ENCODE measurements around the gene LIN7C.
"Not testable (repeated sequence)": the region's sequence is repeated elsewhere in the genome, so short reads cannot be mapped to it uniquely, and the experiment has no call there.

Gene LIN7C

GRCh38 chr11:27528712-27529111 is 22.1 kb upstream of the LIN7C start:
- Histone ChIP-seq H3K36me3 (replicated peaks) (no peaks in the 10 kb centered on the region), H3K27ac (no peak overlapping the region), H3K27me3 (replicated peaks) (no peaks in the 10 kb centered on the region), H3K4me3 (ENCODE audit: low read depth, low read length) (no peak overlapping the region)
- in situ Hi-C loops (cut with HindIII; ENCODE audit: low pct_ligation_motif_present, low sequenced_read_pairs) = no loop called here
- DNase-seq = no peak
- TF ChIP-seq CTCF (IDR thresholded peaks at IDR 0.05; ENCODE audit: low read depth, low read length, missing control alignments) = peak; percentile 2

DNA sequence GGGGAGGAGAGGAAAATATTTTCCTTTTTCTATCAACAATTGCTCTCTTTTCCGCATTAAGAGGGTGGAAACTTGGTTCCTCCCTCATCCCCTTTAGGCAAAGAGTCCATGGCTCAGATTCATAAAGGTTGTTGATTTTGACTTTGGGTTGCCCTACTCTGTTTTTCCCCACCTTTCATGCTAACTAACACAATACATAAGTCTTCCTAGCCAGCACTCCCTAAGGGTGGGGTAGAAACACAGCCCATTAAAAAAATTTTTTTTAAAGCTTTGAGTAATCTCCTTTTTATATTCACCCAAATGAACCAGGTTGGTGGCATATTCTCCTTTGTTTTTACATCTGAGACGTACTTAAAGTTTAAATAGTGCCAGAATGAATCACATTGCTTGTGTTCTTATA is 20.0 kb upstream of the LIN7C start:
- in situ Hi-C loops (cut with HindIII; ENCODE audit: low pct_ligation_motif_present, low sequenced_read_pairs) = no loop called here
- H3K4me3 ChIP-seq (ENCODE audit: low read depth, low read length) = no peak overlapping the region
- TF ChIP-seq CTCF (IDR thresholded peaks at IDR 0.05; ENCODE audit: low read depth, low read length, missing control alignments) = no peak
- no peaks in the 10 kb centered on the region for H3K27me3 ChIP-seq (replicated peaks)
- DNase-seq = no peak
- no peaks in the 10 kb centered on the region for H3K36me3 ChIP-seq (replicated peaks)
- H3K27ac ChIP-seq = no peak overlapping the region

DNA sequence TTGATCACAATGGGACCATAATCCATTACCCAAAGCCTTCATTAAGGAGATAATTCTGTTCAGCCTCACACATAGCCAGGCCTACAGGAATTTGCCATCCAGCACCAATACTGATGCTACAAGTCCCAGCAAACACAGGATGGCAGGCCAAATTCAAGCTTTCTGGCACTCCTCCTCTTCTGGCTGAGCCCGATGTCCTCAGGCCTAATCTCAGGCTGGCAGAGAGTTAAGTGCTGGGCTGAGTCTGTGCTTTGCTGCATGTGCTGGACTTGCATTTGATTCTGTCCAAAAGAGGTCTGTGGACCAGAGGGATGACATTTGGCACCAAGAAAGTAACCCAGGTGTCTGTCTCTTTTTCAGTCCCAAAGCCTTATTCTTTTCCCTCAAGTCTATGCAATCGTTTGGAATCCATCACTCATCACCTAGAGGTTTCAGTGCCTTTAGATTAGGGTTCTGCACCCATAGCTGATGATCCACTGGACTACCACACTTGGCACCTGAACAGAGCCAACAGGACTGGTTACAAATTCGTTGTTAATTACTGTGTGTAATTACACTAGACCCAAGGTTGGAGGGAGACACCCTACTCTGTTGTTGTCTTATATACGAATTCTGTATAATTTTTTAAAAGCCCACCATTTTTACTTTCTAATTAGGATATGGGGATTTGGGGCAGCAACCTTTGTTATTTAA is 19.4 kb upstream of the LIN7C start:
- DNase-seq = no peak
- in situ Hi-C loops (cut with HindIII; ENCODE audit: low pct_ligation_motif_present, low sequenced_read_pairs) = no loop called here
- no peak for TF ChIP-seq CTCF (IDR thresholded peaks at IDR 0.05; ENCODE audit: low read depth, low read length, missing control alignments)
- Histone ChIP-seq H3K36me3 (replicated peaks) (no peaks in the 10 kb centered on the region), H3K4me3 (ENCODE audit: low read depth, low read length) (no peak overlapping the region), H3K27ac (no peak overlapping the region), H3K27me3 (replicated peaks) (no peaks in the 10 kb centered on the region)

DNA sequence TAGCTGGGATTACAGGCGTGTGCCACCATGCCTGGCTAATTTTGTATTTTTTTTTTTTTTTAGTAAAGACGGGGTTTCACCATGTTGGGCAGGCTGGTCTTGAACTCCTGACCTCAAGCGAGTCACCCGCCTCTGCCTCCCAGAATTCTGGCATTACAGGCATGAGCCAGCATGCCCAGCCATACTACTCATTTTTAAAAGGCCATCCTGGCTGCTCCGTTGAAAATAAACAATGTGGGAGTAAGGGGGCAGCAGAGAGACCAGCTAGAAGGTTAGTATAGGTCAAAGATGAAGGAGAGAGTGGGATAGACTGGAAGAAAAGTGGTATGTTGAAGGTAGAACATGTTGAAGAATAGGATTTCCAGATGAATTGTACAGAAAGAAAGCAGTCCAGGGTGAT is 17.6 kb upstream of the LIN7C start:
- peak; percentile 60 for DNase-seq
- in situ Hi-C loops (cut with HindIII; ENCODE audit: low pct_ligation_motif_present, low sequenced_read_pairs) = no loop called here
- H3K27ac ChIP-seq = no peak overlapping the region
- no peaks in the 10 kb centered on the region for H3K27me3 ChIP-seq (replicated peaks)
- H3K36me3 ChIP-seq (replicated peaks) = no peaks in the 10 kb centered on the region
- peak; percentile 57 for TF ChIP-seq CTCF (IDR thresholded peaks at IDR 0.05; ENCODE audit: low read depth, low read length, missing control alignments)
- no peak overlapping the region for H3K4me3 ChIP-seq (ENCODE audit: low read depth, low read length)

- TF ChIP-seq CTCF (IDR thresholded peaks at IDR 0.05; ENCODE audit: low read depth, low read length, missing control alignments) = no peak
- no peak for DNase-seq
- in situ Hi-C loops (cut with HindIII; ENCODE audit: low pct_ligation_motif_present, low sequenced_read_pairs) = no loop called here
Measured at GRCh38 chr11:27520226-27520625, 13.7 kb upstream of the LIN7C start.

DNA sequence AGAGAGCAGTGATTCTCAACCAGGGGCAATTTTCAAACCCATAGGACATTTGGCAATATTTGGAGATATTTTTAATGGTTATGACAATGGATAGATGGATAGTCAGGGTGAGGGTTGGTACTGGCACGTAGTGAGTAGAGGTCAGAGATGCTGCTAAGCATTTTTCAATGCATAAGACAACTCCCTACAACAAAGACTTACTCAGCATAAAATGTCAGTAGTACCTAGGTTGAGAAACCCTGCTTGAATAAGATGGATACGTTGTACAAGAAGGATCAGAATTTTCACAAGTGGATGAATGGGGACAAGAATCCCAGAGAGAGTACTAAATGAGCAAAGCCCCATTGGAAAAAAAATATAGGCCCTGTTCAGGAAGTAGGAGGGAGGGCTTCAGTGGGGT is 11.9 kb upstream of the LIN7C start:
- in situ Hi-C loops (cut with HindIII; ENCODE audit: low pct_ligation_motif_present, low sequenced_read_pairs) = no loop called here
- no peak for TF ChIP-seq CTCF (IDR thresholded peaks at IDR 0.05; ENCODE audit: low read depth, low read length, missing control alignments)
- DNase-seq = no peak

More at GRCh38 chr11:27520226-27520625, 13.7 kb upstream of the LIN7C start:
- Histone ChIP-seq H3K36me3 (replicated peaks) (no peaks in the 10 kb centered on the region), H3K4me3 (ENCODE audit: low read depth, low read length) (no peak overlapping the region), H3K27ac (no peak overlapping the region), H3K27me3 (replicated peaks) (no peaks in the 10 kb centered on the region)

GRCh38 chr11:27517490-27517889 is 10.9 kb upstream of the LIN7C start:
- H3K36me3 ChIP-seq (replicated peaks); H3K4me3 ChIP-seq (ENCODE audit: low read depth, low read length); H3K27me3 ChIP-seq (replicated peaks); DNase-seq; H3K27ac ChIP-seq; in situ Hi-C loops (cut with HindIII; ENCODE audit: low pct_ligation_motif_present, low sequenced_read_pairs): not testable (repeated sequence)

More for the DNA sequence above, 11.9 kb upstream of the LIN7C start:
- Histone ChIP-seq H3K27me3 (replicated peaks) (no peaks in the 10 kb centered on the region), H3K4me3 (ENCODE audit: low read depth, low read length) (no peak overlapping the region), H3K36me3 (replicated peaks) (no peaks in the 10 kb centered on the region), H3K27ac (no peak overlapping the region)

Data from brain microvascular endothelial cell (primary cell).